ENCODE measurements around the gene FAM13B.
"Not testable (repeated sequence)": the region's sequence is repeated elsewhere in the genome, so short reads cannot be mapped to it uniquely, and the experiment has no call there.

FAM13B gene

DNA sequence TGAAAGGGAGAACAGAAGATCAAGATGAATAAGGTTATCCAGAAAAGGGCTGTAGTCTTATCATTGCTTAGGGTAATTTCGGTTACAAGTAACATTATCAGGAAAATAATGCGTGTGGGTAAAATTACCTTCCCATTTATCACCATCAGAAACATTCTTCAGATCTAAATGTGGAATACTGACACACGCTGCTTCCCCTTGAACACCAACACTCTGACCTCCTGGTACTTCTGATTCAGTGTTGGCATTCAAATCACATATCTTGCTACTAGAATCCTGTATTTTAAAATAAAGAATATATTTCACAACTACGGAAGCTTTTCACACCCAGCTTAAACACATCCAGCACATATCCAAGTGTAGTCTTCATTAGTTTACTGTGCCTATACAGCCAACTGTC, 73.4 kb downstream of the FAM13B start:
- Histone ChIP-seq H3K36me3 (peaks cover 81% of the 10 kb centered on the region), H3K27ac (no peak overlapping the region), H3K27me3 (no peaks in the 10 kb centered on the region), H3K9me3 (no peaks in the 10 kb centered on the region), H3K4me3 (ENCODE audit: low read depth in 1 of 2, low read length in 1 of 2) (no peak overlapping the region), H3K4me1 (ENCODE audit: control insufficient read depth in 1 of 2, insufficient read depth in 1 of 2, low read depth in 1 of 2, low read length in 1 of 2) (no peaks in the 10 kb centered on the region)
- TF ChIP-seq, protein P1, sequence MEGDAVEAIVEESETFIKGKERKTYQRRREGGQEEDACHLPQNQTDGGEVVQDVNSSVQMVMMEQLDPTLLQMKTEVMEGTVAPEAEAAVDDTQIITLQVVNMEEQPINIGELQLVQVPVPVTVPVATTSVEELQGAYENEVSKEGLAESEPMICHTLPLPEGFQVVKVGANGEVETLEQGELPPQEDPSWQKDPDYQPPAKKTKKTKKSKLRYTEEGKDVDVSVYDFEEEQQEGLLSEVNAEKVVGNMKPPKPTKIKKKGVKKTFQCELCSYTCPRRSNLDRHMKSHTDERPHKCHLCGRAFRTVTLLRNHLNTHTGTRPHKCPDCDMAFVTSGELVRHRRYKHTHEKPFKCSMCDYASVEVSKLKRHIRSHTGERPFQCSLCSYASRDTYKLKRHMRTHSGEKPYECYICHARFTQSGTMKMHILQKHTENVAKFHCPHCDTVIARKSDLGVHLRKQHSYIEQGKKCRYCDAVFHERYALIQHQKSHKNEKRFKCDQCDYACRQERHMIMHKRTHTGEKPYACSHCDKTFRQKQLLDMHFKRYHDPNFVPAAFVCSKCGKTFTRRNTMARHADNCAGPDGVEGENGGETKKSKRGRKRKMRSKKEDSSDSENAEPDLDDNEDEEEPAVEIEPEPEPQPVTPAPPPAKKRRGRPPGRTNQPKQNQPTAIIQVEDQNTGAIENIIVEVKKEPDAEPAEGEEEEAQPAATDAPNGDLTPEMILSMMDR (IDR thresholded peaks at IDR 0.05), result no peak

DNA sequence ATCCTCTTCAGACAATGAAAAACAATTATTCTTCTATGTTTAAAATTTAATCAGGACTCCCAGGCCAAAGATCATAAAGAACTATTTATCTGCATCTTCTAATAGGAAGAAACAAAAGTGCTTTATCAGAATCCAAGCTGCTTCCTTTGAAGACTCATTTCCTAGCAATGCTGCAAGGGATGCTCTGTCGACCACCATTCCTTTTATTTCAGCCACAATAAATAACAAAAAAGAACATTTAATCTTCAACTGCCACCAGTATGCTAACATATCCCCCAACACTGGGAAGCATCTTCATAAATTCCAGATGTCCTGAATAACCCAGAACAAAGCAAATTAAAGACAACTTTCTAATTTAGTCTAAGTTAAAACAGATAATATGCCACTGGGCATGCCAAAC, 74.9 kb downstream of the FAM13B start:
- TF ChIP-seq, protein P1 (IDR thresholded peaks at IDR 0.05), result no peak
- H3K4me1 ChIP-seq (ENCODE audit: control insufficient read depth in 1 of 2, insufficient read depth in 1 of 2, low read depth in 1 of 2, low read length in 1 of 2), result no peaks in the 10 kb centered on the region
- H3K4me3 ChIP-seq (ENCODE audit: low read depth in 1 of 2, low read length in 1 of 2), result no peak overlapping the region
- no peaks in the 10 kb centered on the region for H3K27me3 ChIP-seq
- H3K36me3 ChIP-seq, result peaks cover 85% of the 10 kb centered on the region
- H3K27ac ChIP-seq, result no peak overlapping the region
- H3K9me3 ChIP-seq, result no peaks in the 10 kb centered on the region

GRCh38 chr5:137954131-137954879, 78.6 kb downstream of the FAM13B start:
- TF ChIP-seq, protein P1 (IDR thresholded peaks at IDR 0.05), result no peak

DNA sequence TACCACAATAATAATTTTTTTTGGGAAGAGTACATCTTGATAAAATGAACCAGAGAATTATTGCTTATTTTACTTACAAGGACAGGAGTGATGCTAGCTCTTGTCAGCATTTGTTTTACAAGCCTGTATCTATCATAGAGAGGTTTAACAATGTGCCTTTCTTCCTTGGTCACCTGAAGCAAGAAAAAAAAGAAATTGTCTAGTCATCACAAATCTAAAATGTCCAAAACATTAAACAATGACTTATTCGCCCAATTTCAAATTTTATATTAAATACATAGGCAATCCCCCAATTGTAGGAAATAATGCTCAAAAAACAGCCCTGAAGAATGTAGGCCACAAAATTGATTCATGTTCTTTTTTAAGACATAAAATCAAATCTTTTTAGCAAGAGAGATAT, 87.1 kb downstream of the FAM13B start:
- no peaks in the 10 kb centered on the region for H3K9me3 ChIP-seq
- H3K4me1 ChIP-seq (ENCODE audit: control insufficient read depth in 1 of 2, insufficient read depth in 1 of 2, low read depth in 1 of 2, low read length in 1 of 2), result no peaks in the 10 kb centered on the region
- no peak overlapping the region for H3K27ac ChIP-seq
- no peak overlapping the region for H3K4me3 ChIP-seq (ENCODE audit: low read depth in 1 of 2, low read length in 1 of 2)
- TF ChIP-seq, protein P1 (IDR thresholded peaks at IDR 0.05), result no peak
- no peaks in the 10 kb centered on the region for H3K27me3 ChIP-seq
- peaks cover 97% of the 10 kb centered on the region for H3K36me3 ChIP-seq

More at GRCh38 chr5:137954131-137954879, 78.6 kb downstream of the FAM13B start:
- H3K9me3 ChIP-seq, result no peaks in the 10 kb centered on the region
- no peak overlapping the region for H3K4me3 ChIP-seq (ENCODE audit: low read depth in 1 of 2, low read length in 1 of 2)
- H3K4me1 ChIP-seq (ENCODE audit: control insufficient read depth in 1 of 2, insufficient read depth in 1 of 2, low read depth in 1 of 2, low read length in 1 of 2), result no peaks in the 10 kb centered on the region
- peaks cover 91% of the 10 kb centered on the region for H3K36me3 ChIP-seq
- no peaks in the 10 kb centered on the region for H3K27me3 ChIP-seq
- H3K27ac ChIP-seq, result no peak overlapping the region

DNA sequence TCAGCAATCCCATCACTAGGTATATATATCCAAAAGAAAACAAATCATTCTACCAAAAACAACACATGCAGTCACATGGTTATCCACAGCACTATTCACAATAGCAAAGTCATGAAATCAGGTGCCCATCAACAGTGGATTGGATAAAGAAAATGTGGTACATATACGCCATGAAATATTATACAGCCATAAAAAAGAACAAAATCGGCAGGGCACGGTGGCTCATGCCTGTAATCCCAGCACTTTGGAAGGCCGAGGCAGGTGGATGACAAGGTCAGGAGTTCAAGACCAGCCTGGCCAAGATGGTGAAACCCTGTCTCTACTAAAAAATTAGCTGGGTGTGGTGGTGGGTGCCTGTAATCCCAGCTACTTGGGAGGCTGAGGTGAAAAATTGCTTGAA, 88.6 kb downstream of the FAM13B start:
- not testable (repeated sequence) for H3K4me1 ChIP-seq (ENCODE audit: control insufficient read depth in 1 of 2, insufficient read depth in 1 of 2, low read depth in 1 of 2, low read length in 1 of 2); H3K9me3 ChIP-seq; H3K27me3 ChIP-seq; H3K4me3 ChIP-seq (ENCODE audit: low read depth in 1 of 2, low read length in 1 of 2); H3K27ac ChIP-seq
- H3K36me3 ChIP-seq, result peaks cover 98% of the 10 kb centered on the region

- Histone ChIP-seq H3K4me1 (ENCODE audit: control insufficient read depth in 1 of 2, insufficient read depth in 1 of 2, low read depth in 1 of 2, low read length in 1 of 2) (no peaks in the 10 kb centered on the region), H3K27ac (no peak overlapping the region), H3K27me3 (no peaks in the 10 kb centered on the region), H3K4me3 (ENCODE audit: low read depth in 1 of 2, low read length in 1 of 2) (no peak overlapping the region), H3K9me3 (no peaks in the 10 kb centered on the region), H3K36me3 (peaks cover 78% of the 10 kb centered on the region)
- TF ChIP-seq, protein P1 (IDR thresholded peaks at IDR 0.05), result no peak
Observed at GRCh38 chr5:137939331-137939730, 93.5 kb downstream of the FAM13B start.
